ENCODE data around the gene PLCL2.

GRCh38 chr3:17035033-17035432, 150.3 kb downstream of the PLCL2 start:
- no peak for TF ChIP-seq CTCF (IDR thresholded peaks at IDR 0.05; ENCODE audit: low read depth, low read length, poor library complexity, severe bottlenecking)
- no peak for TF ChIP-seq EZH2phosphoT487 (IDR thresholded peaks at IDR 0.05; ENCODE audit: borderline replicate concordance, low read length)
